Endothelial cell of umbilical vein (primary cell): ENCODE data around the gene HSPA2.

Source experiments
- CTCF ChIP-seq, 2 donors: IDR thresholded peaks; 1 replicate in 1 of 2; 2 replicates in 1 of 2; pipeline ENCODE4 v1.5.1; 2011; ENCODE audit warnings: low read length in 2 of 2, mild to moderate bottlenecking in 2 of 2, moderate library complexity in 2 of 2, control low read depth in 1 of 2, inconsistent platforms in 1 of 2, low read depth in 1 of 2; ENCODE audit not compliant: insufficient read depth in 1 of 2; ENCODE audit errors: extremely low read depth in 1 of 2
- EZH2 ChIP-seq: IDR thresholded peaks from 2 replicates; pipeline ENCODE4 v1.6.1; 2012; ENCODE audit warnings: borderline replicate concordance, low read depth, mild to moderate bottlenecking, moderate library complexity, low read length, inconsistent platforms; ENCODE audit not compliant: severe bottlenecking
- FOS ChIP-seq: IDR thresholded peaks from 2 replicates; pipeline ENCODE4 v1.6.1; 2011; ENCODE audit warnings: mild to moderate bottlenecking, low read length, moderate library complexity, borderline replicate concordance; ENCODE audit not compliant: insufficient read depth
- JUN ChIP-seq: IDR thresholded peaks from 2 replicates; pipeline ENCODE4 v1.6.1; 2011; ENCODE audit warnings: borderline replicate concordance, low read depth; ENCODE audit not compliant: insufficient read length, insufficient read depth
- POLR2A ChIP-seq: IDR thresholded peaks from 2 replicates; pipeline ENCODE4 v1.6.1; 2012; ENCODE audit warnings: low read depth, mild to moderate bottlenecking, control low read depth, low read length
- POLR2AphosphoS5 ChIP-seq: IDR thresholded peaks from 2 replicates; pipeline ENCODE4 v1.6.1; 2012; ENCODE audit warnings: low read depth, mild to moderate bottlenecking, control low read depth, low read length, moderate library complexity; ENCODE audit not compliant: insufficient read depth

- TF ChIP-seq CTCF (IDR thresholded peaks at IDR 0.05; ENCODE audit: extremely low read depth in 1 of 2, insufficient read depth in 1 of 2, low read depth in 1 of 2, low read length in 2 of 2), result no peak
- TF ChIP-seq EZH2, result no peak
- no peak for TF ChIP-seq JUN
- no peak for TF ChIP-seq POLR2AphosphoS5
- no peak for TF ChIP-seq POLR2A
- no peak for TF ChIP-seq FOS
These were observed 4.2 kb downstream of the HSPA2 start for GRCh38 chr14:64544607-64545312.
